Pancreas (tissue), 10 donors: ENCODE measurements around the gene NKAP. TPM values are rescaled to one million over a fixed set of nuclear protein-coding genes. Genes with fewer than 3 reads are reported as not detected.
A peak's percentile ranks its signal among the peaks of the same experiment; 100 is the strongest.

Source experiments
- ATAC-seq, 4 donors: fragments of 200-7000 bp; cut with Tn5 transposase; one replicate each; pipeline versions ENCODE4 v1.8.0 to v1.9.1; 2020; ENCODE audit warnings: mild to moderate bottlenecking in 4 of 4, moderate library complexity in 4 of 4
- DNase-seq, 6 donors: peaks; one replicate each; pipeline ENCODE4 v3.0.0-alpha.2; 2020
- FAIRE-seq: peaks from 2 replicates; lab custom pipeline; 2012; peaks lifted over from hg19 to GRCh38; lab: Jason Lieb, UNC
- H3K27ac ChIP-seq, 4 donors: fragments of 200-600 bp; sonication (generic); 1 replicate in 3 of 4; 2 replicates in 1 of 4; pipeline versions ENCODE4 v1.5.0 to v1.8.0; 2020
- H3K27me3 ChIP-seq, 4 donors: fragments of 200-600 bp; one replicate each; pipeline ENCODE4 v1.8.0; 2021
- H3K36me3 ChIP-seq, 3 donors: fragments of 200-600 bp; sonication (generic) in 1 of 3; one replicate each; pipeline versions ENCODE4 v1.5.0 to v1.8.0; 2020 to 2021
- H3K4me1 ChIP-seq, 3 donors: fragments of 200-600 bp; one replicate each; pipeline ENCODE4 v1.8.0; 2021
- H3K4me3 ChIP-seq, 4 donors: fragments of 200-600 bp; sonication (generic) in 2 of 4; one replicate each; pipeline versions ENCODE4 v1.5.0 to v1.8.0; 2020 to 2021
- H3K9me3 ChIP-seq, 4 donors: fragments of 200-600 bp; one replicate each; pipeline ENCODE4 v1.8.0; 2021
- WGBS, 2 donors: extraction: QIAGEN DNeasy Blood & Tissue Kit; methylation state at CpG; one replicate each; pipeline ENCODE4 v1.1.7; 2013; 5-methylcytosine and 5-hydroxymethylcytosine counted together
- intact Hi-C, 3 donors: fragments of 100-400 bp; cut with DNase I; formaldehyde crosslinking; loops; one replicate each; pipeline versions ENCODE4 v1.11.1 to v1.14.2; 2022
- polyA plus RNA-seq, 2 donors: library from polyadenylated mRNA; stranded (reverse); fragments of 200-250 nt; gene quantifications; one replicate each; pipeline ENCODE4 v1.2.3, GENCODE V29; 2013
- total RNA-seq, 6 donors: library from RNA; stranded (reverse); fragmentation: NEBNext Ultra II Directional in 4 of 6; extraction: Animal tissue kit (Norgen Biotek cat#: 25700) in 4 of 6; gene quantifications; one replicate each; pipeline versions ENCODE4 v1.2.1 to v1.2.4, GENCODE V29; 2021 to 2023
- TF ChIP-seq, protein P1 (sequence below), 4 donors: fragments of 200-600 bp; sonication (generic) in 3 of 4; IDR thresholded peaks; one replicate each; pipeline versions ENCODE4 v1.5.0 to v1.8.0; 2021; ENCODE audit warnings: antibody characterized with exemption in 4 of 4
- donor health status: healthy with polysubstance abuse.
- donor health status: DM: no; HTN: no; CAD: no; lungs with moderate emphysema.
- donor health status: DM: no; HTN: no; CAD: no.
- donor health status: control.
- donor health status: control.
- donor health status: Bipolar disorder and iron deficiency.
- donor health status: DM: yes; HTN: yes; CAD: no.
- donor health status: DM: no; HTN: no; CAD: no.
- donor health status: DM: no; HTN: no; CAD: no.
- donor health status: DM: yes; HTN: yes; CAD: no.

Gene NKAP
- 1 to 10 TPM; 2.0 to 4.0 (median 3.3) TPM for total RNA-seq
- 1 to 10 TPM; 2.5 to 5.5 TPM for polyA plus RNA-seq

DNA sequence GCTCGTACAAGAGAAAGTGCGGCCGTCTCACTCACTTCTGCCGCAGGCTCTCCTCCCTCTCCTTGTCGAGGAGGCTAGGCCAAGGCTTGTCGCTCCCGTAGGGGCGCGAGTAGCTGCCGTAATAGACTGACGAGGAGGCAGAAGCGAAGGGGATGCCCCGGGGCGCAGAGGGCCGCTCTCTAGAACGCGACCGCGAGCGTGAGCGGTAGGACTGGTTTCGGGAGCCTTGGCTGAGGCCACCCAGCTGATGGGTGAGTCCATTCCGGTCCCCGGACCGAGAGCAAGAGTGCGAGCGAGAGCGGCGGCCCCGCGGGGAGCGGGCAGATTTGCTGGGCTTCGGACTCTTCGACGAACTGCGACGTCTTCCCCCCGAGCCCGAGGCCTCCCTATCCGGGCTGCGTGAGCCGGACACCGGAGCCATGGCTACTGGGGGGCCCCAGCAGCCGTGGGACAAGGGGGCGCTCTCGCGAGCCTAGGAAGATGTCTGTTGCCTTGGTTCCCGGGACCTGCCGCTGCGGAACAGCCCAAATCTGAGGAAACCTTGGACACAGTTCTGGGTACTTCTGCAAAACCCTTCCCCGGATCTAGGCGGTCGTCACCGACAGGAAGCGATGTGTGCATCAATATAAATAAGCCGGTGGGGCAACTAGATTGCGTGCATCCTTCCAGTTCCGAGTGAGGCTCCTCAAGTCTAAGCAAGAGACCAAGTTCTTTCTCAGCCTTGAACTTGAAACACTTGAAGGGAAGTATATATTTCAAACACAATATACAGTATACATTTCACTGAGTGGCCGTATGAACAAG, at the start of gene NKAP:
Gene NKAP, minus strand, starts transcription at position 567 of the 804 bp plus-strand sequence. Its CDS starts 146 bp downstream, at position 421.
- WGBS, 2 donors, result 0 to 24% methylated on average over 59 of the region's 59 CpGs
- H3K9me3 ChIP-seq, result no peaks in the 10 kb centered on the region
- H3K4me3 ChIP-seq, result peak within 1 kb of the TSS; percentile 51 to 69 (median 57)
- ATAC-seq (peak; percentile 96 to 97 (median 96)), DNase-seq (peak; percentile 62 to 83 (median 75)), FAIRE-seq (peak; percentile 89)
- intact Hi-C loops, result no loop called here
- H3K4me1 ChIP-seq, result no peaks in the 10 kb centered on the region
- TF ChIP-seq, protein P1, sequence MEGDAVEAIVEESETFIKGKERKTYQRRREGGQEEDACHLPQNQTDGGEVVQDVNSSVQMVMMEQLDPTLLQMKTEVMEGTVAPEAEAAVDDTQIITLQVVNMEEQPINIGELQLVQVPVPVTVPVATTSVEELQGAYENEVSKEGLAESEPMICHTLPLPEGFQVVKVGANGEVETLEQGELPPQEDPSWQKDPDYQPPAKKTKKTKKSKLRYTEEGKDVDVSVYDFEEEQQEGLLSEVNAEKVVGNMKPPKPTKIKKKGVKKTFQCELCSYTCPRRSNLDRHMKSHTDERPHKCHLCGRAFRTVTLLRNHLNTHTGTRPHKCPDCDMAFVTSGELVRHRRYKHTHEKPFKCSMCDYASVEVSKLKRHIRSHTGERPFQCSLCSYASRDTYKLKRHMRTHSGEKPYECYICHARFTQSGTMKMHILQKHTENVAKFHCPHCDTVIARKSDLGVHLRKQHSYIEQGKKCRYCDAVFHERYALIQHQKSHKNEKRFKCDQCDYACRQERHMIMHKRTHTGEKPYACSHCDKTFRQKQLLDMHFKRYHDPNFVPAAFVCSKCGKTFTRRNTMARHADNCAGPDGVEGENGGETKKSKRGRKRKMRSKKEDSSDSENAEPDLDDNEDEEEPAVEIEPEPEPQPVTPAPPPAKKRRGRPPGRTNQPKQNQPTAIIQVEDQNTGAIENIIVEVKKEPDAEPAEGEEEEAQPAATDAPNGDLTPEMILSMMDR (IDR thresholded peaks at IDR 0.05), result no peak
- no peaks in the 10 kb centered on the region for H3K27me3 ChIP-seq
- H3K27ac ChIP-seq, result peak within 1 kb of the TSS; percentile 75 to 86 (median 82)
- no peaks in the 10 kb centered on the region for H3K36me3 ChIP-seq

DNA sequence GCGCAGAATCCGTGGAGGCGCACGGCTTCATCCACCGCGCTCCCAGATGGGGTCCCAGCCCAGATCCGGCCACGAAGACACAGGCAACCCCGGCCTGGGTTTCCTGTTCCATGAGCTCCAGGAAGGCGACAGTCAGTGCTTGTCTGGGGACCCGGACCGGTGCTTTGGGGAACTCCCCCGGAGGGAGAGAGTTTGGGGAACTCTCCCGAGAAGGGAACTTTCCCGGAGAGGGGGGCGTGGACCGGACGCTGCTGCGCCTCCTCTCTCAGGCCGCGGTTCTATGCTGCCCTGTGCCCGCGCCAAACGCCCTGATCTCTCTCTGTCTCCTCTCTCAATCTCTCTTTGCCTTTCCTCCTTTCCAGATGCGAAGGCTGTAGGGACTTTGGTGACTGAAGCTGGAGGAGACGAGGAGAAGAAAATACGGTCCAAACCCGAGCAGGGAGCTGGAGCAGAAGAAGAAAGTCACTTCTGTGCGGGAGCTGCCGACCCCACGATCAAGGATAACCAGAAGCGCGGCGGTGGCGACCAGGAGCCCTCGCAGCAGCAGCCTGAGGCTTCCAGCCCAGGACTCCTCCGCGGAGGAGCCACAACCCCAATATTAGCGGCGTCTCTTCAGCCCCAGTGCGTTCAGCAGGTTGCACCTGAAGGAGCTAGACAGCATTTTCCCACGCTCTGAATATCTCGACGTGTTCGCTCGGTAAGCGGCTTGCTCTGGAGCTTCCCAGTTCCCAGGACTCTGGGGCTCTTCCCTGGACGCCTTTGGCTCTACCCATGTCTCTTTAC, 47.6 kb upstream of the NKAP start:
- Histone ChIP-seq H3K4me3 (peak overlapping the region; percentile 4 to 46 (median 18)), H3K4me1 (peaks cover 0 to 4% (median 0%) of the 10 kb centered on the region in 3 donors), H3K27ac (peak overlapping the region; percentile 4 to 62 (median 32)), H3K27me3 (peaks cover 0 to 26% (median 3%) of the 10 kb centered on the region in 4 donors), H3K9me3 (no peaks in the 10 kb centered on the region), H3K36me3 (no peaks in the 10 kb centered on the region)
- peak; percentile 52 to 71 (median 68) for ATAC-seq
- peak; percentile 21 to 67 (median 30) for DNase-seq
- intact Hi-C loops, result no loop called here
- FAIRE-seq, result no peak
- 2 to 23% methylated on average over 48 of the region's 48 CpGs for WGBS, 2 donors
- TF ChIP-seq, protein P1 (IDR thresholded peaks at IDR 0.05), result no peak

DNA sequence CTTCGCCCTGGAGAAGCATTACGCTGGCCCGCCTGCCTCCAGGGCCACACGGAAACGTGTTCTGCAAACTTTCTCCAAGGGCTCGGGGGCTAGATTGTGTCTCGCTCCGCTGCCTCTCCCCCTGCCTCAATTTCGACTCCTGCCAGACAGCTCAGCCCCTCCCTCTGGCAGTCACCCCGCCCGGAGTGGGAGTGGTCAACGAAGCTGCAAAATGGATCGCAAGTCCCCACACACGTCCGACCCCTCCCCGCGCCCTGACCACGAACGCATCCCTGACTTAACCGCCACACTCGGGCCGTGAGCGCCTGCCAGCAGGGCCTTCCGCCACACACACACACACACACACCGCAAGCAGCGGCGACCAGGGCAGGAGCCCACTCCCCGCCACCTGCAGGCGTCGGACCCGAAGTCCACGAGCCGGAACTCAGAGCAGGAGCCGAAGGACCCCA, 47.0 kb upstream of the NKAP start:
- FAIRE-seq (no peak), ATAC-seq (peak; percentile 45 to 72 (median 58)), DNase-seq (peak; percentile 30 to 77 (median 54))
- Histone ChIP-seq H3K27ac (peak overlapping the region in 3 of 4 donors; percentile 4 to 62 (median 41)), H3K4me3 (peak overlapping the region; percentile 4 to 46 (median 18)), H3K4me1 (peaks cover 0 to 4% (median 0%) of the 10 kb centered on the region in 3 donors), H3K9me3 (no peaks in the 10 kb centered on the region), H3K27me3 (peaks cover 0 to 20% (median 3%) of the 10 kb centered on the region in 4 donors), H3K36me3 (no peaks in the 10 kb centered on the region)
- intact Hi-C loops, result no loop called here
- TF ChIP-seq, protein P1 (IDR thresholded peaks at IDR 0.05), result no peak
- 1 to 29% methylated on average over 34 of the region's 34 CpGs for WGBS, 2 donors

DNA sequence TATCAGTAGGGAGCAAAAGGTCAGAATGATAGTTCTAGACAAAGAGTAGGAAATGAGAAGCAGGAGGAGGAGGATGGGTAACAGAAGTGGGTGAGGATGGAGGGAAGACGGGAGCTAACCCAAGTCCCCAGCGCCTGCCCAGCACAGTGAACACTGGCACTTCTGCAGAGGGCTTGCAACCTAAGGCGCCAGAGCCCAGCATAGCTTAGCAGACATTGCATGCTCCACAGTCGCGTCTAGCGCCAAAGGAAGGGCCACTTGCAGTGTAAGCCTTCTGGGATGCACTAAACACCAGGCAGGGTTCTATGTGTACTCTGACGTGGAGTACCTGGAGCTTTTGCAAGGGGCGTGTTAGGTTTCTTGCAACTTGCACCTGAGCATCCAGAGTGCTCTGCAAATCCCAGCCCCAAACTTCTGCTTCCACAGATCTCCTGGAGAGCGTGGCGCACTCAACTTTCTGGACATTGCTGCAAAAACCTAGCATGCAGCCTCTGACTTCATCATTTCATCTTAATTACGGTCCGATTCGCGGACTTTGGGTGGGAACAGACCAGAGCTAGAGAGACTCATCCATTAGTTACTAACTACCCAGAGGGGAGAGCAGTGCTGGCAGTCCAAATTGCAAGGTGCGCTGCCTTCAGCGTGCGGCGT, 46.5 kb upstream of the NKAP start:
- FAIRE-seq (no peak), DNase-seq (peak in 1 of 6 donors; percentile 9), ATAC-seq (peak; percentile 12 to 40 (median 19))
- Histone ChIP-seq H3K4me3 (peak overlapping the region in 2 of 4 donors; percentile 31 to 46), H3K4me1 (peaks cover 0 to 7% (median 0%) of the 10 kb centered on the region in 3 donors), H3K9me3 (no peaks in the 10 kb centered on the region), H3K27ac (peak overlapping the region in 1 of 4 donors; percentile 62), H3K27me3 (peaks cover 0 to 17% (median 3%) of the 10 kb centered on the region in 4 donors), H3K36me3 (no peaks in the 10 kb centered on the region)
- intact Hi-C loops, result no loop called here
- TF ChIP-seq, protein P1 (IDR thresholded peaks at IDR 0.05), result no peak
- WGBS, 2 donors, result 4 to 32% methylated on average over 18 of the region's 18 CpGs
